Testis (tissue), 3 donors: ENCODE results near the gene KIAA0513. TPM values are rescaled to one million over a fixed set of nuclear protein-coding genes. Genes with fewer than 3 reads are reported as not detected.

Source experiments
- DNase-seq: peaks from one replicate; pipeline ENCODE4 v3.0.0-alpha.2; 2019
- H3K27ac ChIP-seq, 2 donors: fragments of 200-600 bp; sonication (generic); one replicate each; pipeline ENCODE4 v1.5.1; 2019
- H3K27me3 ChIP-seq: fragments of 200-600 bp; sonication (generic); one replicate; pipeline ENCODE4 v1.5.1; 2019
- H3K36me3 ChIP-seq: fragments of 200-600 bp; sonication (generic); one replicate; pipeline ENCODE4 v1.5.1; 2017; ENCODE audit warnings: low read depth; ENCODE audit errors: missing control alignments
- H3K4me1 ChIP-seq: fragments of 200-600 bp; sonication (generic); one replicate; pipeline ENCODE4 v1.5.1; 2019
- H3K4me3 ChIP-seq, 2 donors: fragments of 200-600 bp; sonication (generic); one replicate each; pipeline ENCODE4 v1.5.1; 2017 to 2019
- H3K9me3 ChIP-seq: fragments of 200-600 bp; sonication (generic); one replicate; pipeline ENCODE4 v1.5.1; 2017
- POLR2A ChIP-seq: fragments of 450-650 bp; IDR thresholded peaks from one replicate; pipeline ENCODE4 v1.6.1; 2017; ENCODE audit warnings: antibody characterized with exemption, mild to moderate bottlenecking, moderate library complexity
- WGBS, 2 donors: methylation state at CpG; one replicate each; pipeline ENCODE4 v1.1.5; 2018; 5-methylcytosine and 5-hydroxymethylcytosine counted together
- intact Hi-C: fragments of 100-400 bp; cut with DNase I; formaldehyde crosslinking; loops from one replicate; pipeline ENCODE4 v1.15.1; 2023; ENCODE audit warnings: low total_unique reads
- polyA plus RNA-seq: library from polyadenylated mRNA; stranded (reverse); fragments of 350-450 nt; fragmentation: Illumina TruSeq; extraction: RNeasy Lipid Tissue Mini Kit (QIAGEN cat#74804); gene quantifications from one replicate; pipeline ENCODE4 v1.2.3, GENCODE V29; 2014; ENCODE audit warnings: low read depth, low replicate concordance; ENCODE audit not compliant: insufficient read depth
- total RNA-seq, 2 donors: library from RNA; depleted of rRNA; stranded (reverse); fragments of >200 nt; gene quantifications; one replicate each; pipeline ENCODE4 v1.2.3, GENCODE V29; 2016
- TF ChIP-seq, protein P1 (sequence below), 3 experiments: fragments of 450-650 bp in 2 of 3; fragments of 200-600 bp in 1 of 3; sonication (generic) in 1 of 3; IDR thresholded peaks; one replicate each; pipeline ENCODE4 v1.5.1; 2016 to 2019; ENCODE audit warnings: antibody characterized with exemption in 3 of 3, mild to moderate bottlenecking in 2 of 3, moderate library complexity in 1 of 3

Gene KIAA0513
- total and polyA plus RNA-seq, 3 donors from 2014 or later: 9.8 to 18.7 (median 18.4) TPM

DNA sequence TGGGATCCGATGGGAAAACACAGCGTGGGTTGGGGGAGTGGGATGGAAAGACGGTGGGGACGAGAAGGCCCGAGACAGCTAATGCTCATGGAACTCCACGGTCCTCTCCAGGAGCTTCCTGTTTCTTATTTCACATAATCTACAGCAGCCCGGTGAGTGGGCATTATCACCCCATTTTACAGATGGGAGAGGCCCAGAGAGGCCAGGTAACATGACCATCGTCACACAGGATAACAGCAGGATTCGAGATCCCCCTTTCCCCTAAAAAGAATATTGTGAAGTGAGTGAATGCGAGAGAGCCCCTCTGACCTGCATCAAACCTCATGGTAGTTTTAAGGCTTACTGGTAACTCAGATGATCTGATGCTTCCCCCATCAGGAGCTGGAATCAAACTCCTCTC lies 72.7 kb downstream of the KIAA0513 start:
- H3K4me3 ChIP-seq: no peak overlapping the region
- H3K36me3 ChIP-seq: no peaks in the 10 kb centered on the region
- no peak for DNase-seq
- H3K27me3 ChIP-seq: no peaks in the 10 kb centered on the region
- TF ChIP-seq POLR2A: no peak
- TF ChIP-seq, protein P1, sequence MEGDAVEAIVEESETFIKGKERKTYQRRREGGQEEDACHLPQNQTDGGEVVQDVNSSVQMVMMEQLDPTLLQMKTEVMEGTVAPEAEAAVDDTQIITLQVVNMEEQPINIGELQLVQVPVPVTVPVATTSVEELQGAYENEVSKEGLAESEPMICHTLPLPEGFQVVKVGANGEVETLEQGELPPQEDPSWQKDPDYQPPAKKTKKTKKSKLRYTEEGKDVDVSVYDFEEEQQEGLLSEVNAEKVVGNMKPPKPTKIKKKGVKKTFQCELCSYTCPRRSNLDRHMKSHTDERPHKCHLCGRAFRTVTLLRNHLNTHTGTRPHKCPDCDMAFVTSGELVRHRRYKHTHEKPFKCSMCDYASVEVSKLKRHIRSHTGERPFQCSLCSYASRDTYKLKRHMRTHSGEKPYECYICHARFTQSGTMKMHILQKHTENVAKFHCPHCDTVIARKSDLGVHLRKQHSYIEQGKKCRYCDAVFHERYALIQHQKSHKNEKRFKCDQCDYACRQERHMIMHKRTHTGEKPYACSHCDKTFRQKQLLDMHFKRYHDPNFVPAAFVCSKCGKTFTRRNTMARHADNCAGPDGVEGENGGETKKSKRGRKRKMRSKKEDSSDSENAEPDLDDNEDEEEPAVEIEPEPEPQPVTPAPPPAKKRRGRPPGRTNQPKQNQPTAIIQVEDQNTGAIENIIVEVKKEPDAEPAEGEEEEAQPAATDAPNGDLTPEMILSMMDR (IDR thresholded peaks at IDR 0.05): no peak
- 89 to 93% methylated on average over 9 to 10 of the region's 10 CpGs for WGBS, 2 donors
- H3K9me3 ChIP-seq: no peaks in the 10 kb centered on the region
- peaks cover 5% of the 10 kb centered on the region for H3K4me1 ChIP-seq
- intact Hi-C loops: no loop called here
- H3K27ac ChIP-seq: no peak overlapping the region

DNA sequence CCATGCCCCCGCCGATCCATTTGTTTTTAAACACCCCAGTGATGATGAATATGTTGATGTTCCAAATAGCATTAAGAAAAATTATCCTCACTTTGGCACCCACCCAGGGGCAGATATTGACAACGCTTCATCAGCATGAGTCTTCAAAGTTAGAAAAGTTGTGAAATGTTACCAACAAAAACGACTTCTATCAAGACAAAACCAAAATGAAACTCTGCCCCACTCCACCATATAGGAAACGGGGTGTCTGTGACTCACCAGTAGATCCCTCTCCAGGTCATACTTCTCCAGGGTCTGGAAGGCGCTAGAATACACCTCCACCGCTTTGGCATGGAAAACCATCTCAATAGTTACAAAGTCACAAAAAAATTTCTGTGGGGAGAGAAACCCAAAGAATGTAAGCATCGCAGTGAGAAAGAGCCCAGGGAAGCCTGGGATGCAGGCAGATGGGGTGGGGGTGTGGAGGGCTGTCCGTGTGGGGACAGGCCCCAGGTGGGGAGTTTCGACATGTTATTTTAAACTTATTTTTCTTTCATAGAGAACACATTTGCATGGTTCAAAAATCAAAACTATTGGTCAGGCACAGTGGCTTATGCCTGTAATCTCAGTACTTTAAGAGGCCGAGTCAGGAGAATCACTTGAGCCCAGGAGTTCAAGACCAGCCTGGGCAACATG lies 74.5 kb downstream of the KIAA0513 start:
- 80 to 85% methylated on average over 11 of the region's 11 CpGs for WGBS, 2 donors
- TF ChIP-seq, protein P1 (IDR thresholded peaks at IDR 0.05): no peak
- no peak for TF ChIP-seq POLR2A
- H3K4me1 ChIP-seq: peaks cover 5% of the 10 kb centered on the region
- H3K36me3 ChIP-seq: no peaks in the 10 kb centered on the region
- intact Hi-C loops: no loop called here
- no peaks in the 10 kb centered on the region for H3K9me3 ChIP-seq
- DNase-seq: no peak
- H3K27me3 ChIP-seq: no peaks in the 10 kb centered on the region
- H3K27ac ChIP-seq: no peak overlapping the region
- no peak overlapping the region for H3K4me3 ChIP-seq

DNA sequence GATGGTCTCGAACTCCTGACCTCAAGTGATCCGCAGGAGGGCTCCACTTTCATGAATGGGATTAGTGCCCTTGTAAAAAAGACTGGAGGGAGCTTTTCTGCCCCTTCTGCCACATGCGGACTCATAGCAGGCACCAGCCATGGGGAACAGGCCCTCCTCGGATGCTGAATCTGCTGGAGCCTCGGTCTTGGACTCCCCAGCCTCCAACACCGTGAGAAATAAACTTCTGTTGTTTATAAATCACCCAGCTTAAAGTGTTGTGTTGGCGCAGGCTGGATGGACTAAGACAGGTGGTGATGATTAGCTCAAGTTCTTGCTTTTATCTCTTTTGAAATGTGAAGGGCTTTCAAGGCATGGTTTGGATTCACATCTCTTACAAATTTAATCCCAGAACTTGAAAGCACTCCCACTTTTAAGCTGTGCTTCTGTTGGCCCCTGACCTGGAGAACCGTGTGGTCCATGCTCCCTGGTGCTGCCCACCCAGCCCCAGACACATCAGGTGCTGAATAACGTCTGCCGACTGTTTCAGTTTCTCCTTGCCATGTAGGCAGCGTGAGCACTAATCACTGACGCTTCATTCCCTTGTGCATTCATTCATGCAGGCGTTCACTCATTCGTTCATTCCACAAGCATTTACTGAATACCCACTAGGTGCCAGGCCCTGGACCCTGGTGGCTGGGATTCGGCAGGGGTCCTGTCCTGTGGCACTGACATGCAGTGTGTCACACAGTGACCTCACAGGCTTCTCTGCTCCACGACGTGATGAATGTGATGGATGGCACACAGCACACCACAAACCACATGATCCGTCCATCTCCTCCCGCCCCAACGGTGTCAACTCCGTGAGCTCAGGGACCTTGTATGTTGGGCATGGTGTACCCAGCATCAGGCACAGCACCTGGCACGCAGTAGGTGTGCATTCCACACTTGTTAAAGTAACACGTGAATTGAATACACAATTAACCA lies 75.8 kb downstream of the KIAA0513 start:
- Histone ChIP-seq H3K27ac (no peak overlapping the region), H3K36me3 (no peaks in the 10 kb centered on the region), H3K9me3 (no peaks in the 10 kb centered on the region), H3K4me1 (peaks cover 3% of the 10 kb centered on the region), H3K4me3 (no peak overlapping the region), H3K27me3 (no peaks in the 10 kb centered on the region)
- TF ChIP-seq, protein P1 (IDR thresholded peaks at IDR 0.05): no peak
- TF ChIP-seq POLR2A: no peak
- 89 to 91% methylated on average over 20 to 23 of the region's 23 CpGs for WGBS, 2 donors
- DNase-seq: no peak
- intact Hi-C loops: no loop called here

GRCh38 chr16:85104147-85104546 lies 76.6 kb downstream of the KIAA0513 start:
- Histone ChIP-seq H3K4me1 (no peaks in the 10 kb centered on the region), H3K36me3 (no peaks in the 10 kb centered on the region), H3K27me3 (no peaks in the 10 kb centered on the region), H3K27ac (no peak overlapping the region), H3K4me3 (no peak overlapping the region), H3K9me3 (no peaks in the 10 kb centered on the region)
- DNase-seq: no peak
- WGBS, 2 donors: 91 to 96% methylated on average over 9 to 12 of the region's 12 CpGs
- intact Hi-C loops: no loop called here
- TF ChIP-seq POLR2A: no peak
- TF ChIP-seq, protein P1 (IDR thresholded peaks at IDR 0.05): no peak
